HG02840 (cell line): ENCODE measurements around the gene OR52E4.
A peak's percentile ranks its signal among the peaks of the same experiment; 100 is the strongest.

Experiments
- ATAC-seq: cut with Tn5 transposase; IDR thresholded peaks from one replicate; pipeline ENCODE4 v1.9.1; 2021; ENCODE audit warnings: mild to moderate bottlenecking, moderate library complexity, moderate number of reproducible peaks; ENCODE audit not compliant: unreplicated experiment, low FRiP score

Gene OR52E4

GRCh38 chr11:5880329-5880728, at the start of gene OR52E4:
OR52E4 (plus strand) TSS chr11:5880629; CDS start chr11:5884293, 3,664 bp downstream.
- no peak for ATAC-seq

- ATAC-seq = no peak
These were observed 49.1 kb upstream of the OR52E4 start for GRCh38 chr11:5831196-5831829.

GRCh38 chr11:5833446-5833845, 47.0 kb upstream of the OR52E4 start:
- ATAC-seq = no peak

GRCh38 chr11:5837695-5838094, 42.7 kb upstream of the OR52E4 start:
- ATAC-seq = no peak

GRCh38 chr11:5841797-5842196, 38.6 kb upstream of the OR52E4 start, which contains the start of gene OR52E6:
OR52E6 (minus strand) TSS chr11:5841897; CDS start chr11:5841897, 0 bp downstream.
- ATAC-seq = no peak

GRCh38 chr11:5846701-5847100, 33.7 kb upstream of the OR52E4 start:
- ATAC-seq = no peak

- ATAC-seq = no peak
These were observed 32.7 kb upstream of the OR52E4 start for GRCh38 chr11:5847711-5848110.

GRCh38 chr11:5851002-5851401, 29.4 kb upstream of the OR52E4 start:
- ATAC-seq = no peak

GRCh38 chr11:5857590-5857989, 22.8 kb upstream of the OR52E4 start, which contains the start of gene OR52E8:
OR52E8 (minus strand) TSS chr11:5857690; CDS start chr11:5857690, 0 bp downstream.
- no peak for ATAC-seq

GRCh38 chr11:5865826-5866225, 14.6 kb upstream of the OR52E4 start:
- ATAC-seq = no peak

GRCh38 chr11:5878564-5878963, 1.9 kb upstream of the OR52E4 start:
- ATAC-seq = no peak

GRCh38 chr11:5881756-5882155, 1.3 kb downstream of the OR52E4 start:
- no peak for ATAC-seq

GRCh38 chr11:5887172-5887571, 6.7 kb downstream of the OR52E4 start:
- no peak for ATAC-seq

GRCh38 chr11:5887661-5888060, 7.2 kb downstream of the OR52E4 start:
- ATAC-seq = no peak

- ATAC-seq = no peak
These were observed 10.9 kb downstream of the OR52E4 start for GRCh38 chr11:5891216-5891800.

GRCh38 chr11:5892908-5893307, 12.5 kb downstream of the OR52E4 start, which contains the start of gene OR52E5:
OR52E5 (plus strand) TSS chr11:5893208; CDS start chr11:5900777, 7,569 bp downstream.
- no peak for ATAC-seq

GRCh38 chr11:5899534-5899933, 19.1 kb downstream of the OR52E4 start:
- ATAC-seq = no peak

GRCh38 chr11:5910540-5910939, 30.1 kb downstream of the OR52E4 start:
- no peak for ATAC-seq

GRCh38 chr11:5922749-5923426, 42.5 kb downstream of the OR52E4 start:
- ATAC-seq = peak; percentile 79

- peak; percentile 47 for ATAC-seq
These were observed 43.0 kb downstream of the OR52E4 start for GRCh38 chr11:5923427-5923776.

GRCh38 chr11:5923794-5924193, 43.4 kb downstream of the OR52E4 start:
- ATAC-seq = peak; percentile 11

GRCh38 chr11:5928271-5928670, 47.8 kb downstream of the OR52E4 start:
- ATAC-seq = no peak
